NK-92 (cell line): ENCODE data around the gene MPL.
"Not testable (repeated sequence)": the region's sequence is repeated elsewhere in the genome, so short reads cannot be mapped to it uniquely, and the experiment has no call there.

Experiments used
- DNase-seq: peaks from one replicate; lab custom pipeline; 2025; ENCODE audit not compliant: unreplicated experiment; lab: John Stamatoyannopoulos, UW

Gene MPL

DNA sequence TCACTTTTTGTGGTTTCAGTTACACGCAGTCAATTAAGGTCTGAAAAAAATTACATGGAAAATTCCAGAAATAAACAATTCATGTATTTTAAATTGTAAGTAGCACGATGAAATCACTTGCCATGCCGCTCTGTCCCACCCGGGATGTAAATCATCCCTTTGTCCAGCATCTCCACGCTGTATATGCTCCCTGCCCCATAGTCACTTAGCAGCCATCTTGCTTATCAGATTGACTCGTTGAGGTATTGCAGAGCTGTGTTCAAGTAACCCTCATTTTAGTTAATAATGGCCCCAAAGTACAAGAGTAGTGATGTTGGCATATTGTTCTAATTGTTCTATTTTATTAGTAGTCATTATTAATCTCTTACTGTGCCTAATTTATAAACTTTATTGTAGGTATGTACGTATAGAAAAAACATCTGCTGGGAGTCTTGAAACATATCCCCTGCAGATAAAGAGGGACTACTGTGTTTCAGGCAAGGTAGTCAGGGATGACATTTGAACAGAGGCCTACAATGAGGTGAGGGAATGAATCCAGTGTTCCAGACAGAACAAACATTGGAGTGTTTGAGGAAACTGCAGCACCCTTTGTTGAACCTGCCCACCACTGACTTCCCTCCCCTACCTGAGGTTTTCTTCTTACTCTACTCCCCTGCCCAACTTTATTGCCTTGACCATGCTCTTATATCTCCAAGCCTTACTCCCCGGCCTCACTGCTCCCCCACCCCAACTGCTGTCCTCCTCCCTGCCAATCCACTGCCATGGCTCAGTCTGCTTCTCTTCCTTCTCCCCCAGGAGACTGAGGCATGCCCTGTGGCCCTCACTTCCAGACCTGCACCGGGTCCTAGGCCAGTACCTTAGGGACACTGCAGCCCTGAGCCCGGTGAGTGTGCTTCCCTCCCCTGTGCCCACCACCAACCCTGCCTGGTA, 14.1 kb downstream of the MPL start:
- no peak for DNase-seq

DNA sequence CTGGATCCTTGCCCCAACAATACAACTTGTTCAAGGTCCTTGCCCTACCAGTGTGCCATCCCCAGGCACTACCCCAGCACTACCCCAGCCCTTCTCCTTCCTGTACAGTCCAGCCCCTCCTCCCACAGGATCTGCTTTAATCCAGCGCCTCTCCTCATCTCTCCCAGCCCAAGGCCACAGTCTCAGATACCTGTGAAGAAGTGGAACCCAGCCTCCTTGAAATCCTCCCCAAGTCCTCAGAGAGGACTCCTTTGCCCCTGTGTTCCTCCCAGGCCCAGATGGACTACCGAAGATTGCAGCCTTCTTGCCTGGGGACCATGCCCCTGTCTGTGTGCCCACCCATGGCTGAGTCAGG, 14.7 kb downstream of the MPL start:
- no peak for DNase-seq

- no peak for DNase-seq
Measured at GRCh38 chr1:43352881-43353280, 15.3 kb downstream of the MPL start.

GRCh38 chr1:43354471-43354870, 16.9 kb downstream of the MPL start:
- DNase-seq: no peak

DNA sequence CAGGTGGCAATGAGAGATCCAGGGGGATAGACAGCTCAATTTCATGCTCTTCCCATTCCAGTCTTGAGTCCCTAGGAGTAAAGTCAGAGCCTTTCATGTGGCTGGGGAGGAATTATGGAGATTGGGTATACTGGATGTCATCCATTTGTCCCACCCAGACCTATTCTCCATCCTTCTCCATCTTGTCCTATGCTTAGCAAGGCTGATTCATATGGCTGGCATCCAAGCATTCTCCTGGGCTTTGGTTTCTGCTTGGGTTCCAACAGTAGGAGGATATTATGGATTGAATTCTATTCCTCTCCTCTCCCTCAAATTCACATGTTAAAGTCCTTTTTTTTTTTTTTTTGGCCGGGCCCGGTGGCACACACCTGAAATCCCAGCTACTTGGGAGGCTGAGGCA, 17.3 kb downstream of the MPL start:
- DNase-seq: no peak

- no peak for DNase-seq
Measured at GRCh38 chr1:43357251-43357650, 19.6 kb downstream of the MPL start.

GRCh38 chr1:43358121-43358745, 20.6 kb downstream of the MPL start:
- no peak for DNase-seq

GRCh38 chr1:43358746-43359693, 21.4 kb downstream of the MPL start, which contains the start of gene CDC20:
Gene CDC20, plus strand, starts transcription at chr1:43358981. Its CDS starts 235 bp downstream, at chr1:43359216.
- peak; percentile 83 for DNase-seq

- no peak for DNase-seq
Measured at GRCh38 chr1:43359696-43360095, 22.1 kb downstream of the MPL start.

DNA sequence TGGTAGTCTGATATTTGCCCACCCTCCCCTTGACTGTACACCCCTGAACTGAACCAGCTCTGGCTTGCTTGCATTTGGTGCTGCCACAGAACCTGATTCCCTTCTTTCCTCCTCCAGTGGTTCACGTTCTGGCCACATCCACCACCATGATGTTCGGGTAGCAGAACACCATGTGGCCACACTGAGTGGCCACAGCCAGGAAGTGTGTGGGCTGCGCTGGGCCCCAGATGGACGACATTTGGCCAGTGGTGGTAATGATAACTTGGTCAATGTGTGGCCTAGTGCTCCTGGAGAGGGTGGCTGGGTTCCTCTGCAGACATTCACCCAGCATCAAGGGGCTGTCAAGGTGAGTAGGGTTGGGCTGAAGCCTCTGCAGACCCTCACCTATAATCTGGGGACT, 23.0 kb downstream of the MPL start:
- no peak for DNase-seq

GRCh38 chr1:43363283-43363934, 25.8 kb downstream of the MPL start:
- no peak for DNase-seq

GRCh38 chr1:43363935-43364525, 26.4 kb downstream of the MPL start:
- no peak for DNase-seq

DNA sequence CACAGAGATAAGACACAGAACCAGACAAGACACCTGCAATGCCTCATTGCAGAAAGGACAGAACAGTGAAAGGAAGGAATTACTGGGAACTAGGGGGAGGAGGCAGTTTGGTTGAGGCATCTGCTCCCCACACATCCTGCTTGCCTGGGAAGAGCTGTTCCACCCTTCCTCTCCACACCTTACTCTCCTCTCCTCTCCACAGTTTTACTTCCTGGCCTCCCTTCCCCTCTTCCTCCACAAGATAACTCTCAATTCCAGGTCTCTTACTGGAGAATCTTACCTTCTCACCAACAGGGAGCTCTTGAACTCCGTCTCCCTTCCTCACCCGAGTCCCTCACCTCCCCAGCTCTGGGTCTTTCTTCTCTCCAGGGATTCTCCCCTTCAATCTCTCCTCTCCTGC, 28.1 kb downstream of the MPL start:
- DNase-seq: no peak

DNA sequence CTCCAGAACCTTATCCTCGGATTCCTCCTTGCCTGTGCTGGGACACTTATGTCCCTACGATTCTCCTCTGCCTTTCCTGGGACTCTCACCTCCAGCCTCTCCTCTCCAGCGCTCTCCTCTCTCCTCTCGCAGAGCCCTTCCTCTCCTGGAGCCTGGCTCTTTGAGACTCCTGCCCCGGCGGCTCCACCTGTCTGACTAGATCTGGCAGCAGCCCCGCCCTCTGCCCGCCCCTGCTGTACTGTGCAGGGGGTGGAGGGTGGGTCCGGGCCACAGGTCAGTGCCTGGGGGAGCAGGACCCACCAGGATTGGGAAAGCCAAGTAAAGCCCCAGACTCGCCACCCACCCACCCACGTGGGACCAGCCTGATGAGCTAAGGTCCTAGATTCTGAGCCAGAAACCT, 28.6 kb downstream of the MPL start:
- no peak for DNase-seq

GRCh38 chr1:43366601-43367025, 29.0 kb downstream of the MPL start:
- DNase-seq: no peak

- DNase-seq: no peak
Measured at GRCh38 chr1:43367026-43367903, 29.6 kb downstream of the MPL start.

GRCh38 chr1:43367904-43368645, 30.5 kb downstream of the MPL start, which contains the start of gene ELOVL1:
Gene ELOVL1, minus strand, starts transcription at chr1:43368011. Its CDS starts 2,402 bp downstream, at chr1:43365609.
- peak; percentile 11 for DNase-seq

GRCh38 chr1:43368646-43369020, 31.0 kb downstream of the MPL start:
- no peak for DNase-seq

GRCh38 chr1:43369779-43370178, 32.2 kb downstream of the MPL start:
- DNase-seq: not testable (repeated sequence)
